ENCODE measurements around the gene TSHZ1.
A peak's percentile ranks its signal among the peaks of the same experiment; 100 is the strongest.

TSHZ1 gene, protein sequence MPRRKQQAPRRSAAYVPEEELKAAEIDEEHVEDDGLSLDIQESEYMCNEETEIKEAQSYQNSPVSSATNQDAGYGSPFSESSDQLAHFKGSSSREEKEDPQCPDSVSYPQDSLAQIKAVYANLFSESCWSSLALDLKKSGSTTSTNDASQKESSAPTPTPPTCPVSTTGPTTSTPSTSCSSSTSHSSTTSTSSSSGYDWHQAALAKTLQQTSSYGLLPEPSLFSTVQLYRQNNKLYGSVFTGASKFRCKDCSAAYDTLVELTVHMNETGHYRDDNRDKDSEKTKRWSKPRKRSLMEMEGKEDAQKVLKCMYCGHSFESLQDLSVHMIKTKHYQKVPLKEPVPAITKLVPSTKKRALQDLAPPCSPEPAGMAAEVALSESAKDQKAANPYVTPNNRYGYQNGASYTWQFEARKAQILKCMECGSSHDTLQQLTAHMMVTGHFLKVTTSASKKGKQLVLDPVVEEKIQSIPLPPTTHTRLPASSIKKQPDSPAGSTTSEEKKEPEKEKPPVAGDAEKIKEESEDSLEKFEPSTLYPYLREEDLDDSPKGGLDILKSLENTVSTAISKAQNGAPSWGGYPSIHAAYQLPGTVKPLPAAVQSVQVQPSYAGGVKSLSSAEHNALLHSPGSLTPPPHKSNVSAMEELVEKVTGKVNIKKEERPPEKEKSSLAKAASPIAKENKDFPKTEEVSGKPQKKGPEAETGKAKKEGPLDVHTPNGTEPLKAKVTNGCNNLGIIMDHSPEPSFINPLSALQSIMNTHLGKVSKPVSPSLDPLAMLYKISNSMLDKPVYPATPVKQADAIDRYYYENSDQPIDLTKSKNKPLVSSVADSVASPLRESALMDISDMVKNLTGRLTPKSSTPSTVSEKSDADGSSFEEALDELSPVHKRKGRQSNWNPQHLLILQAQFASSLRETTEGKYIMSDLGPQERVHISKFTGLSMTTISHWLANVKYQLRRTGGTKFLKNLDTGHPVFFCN (N-terminal part only)

DNA sequence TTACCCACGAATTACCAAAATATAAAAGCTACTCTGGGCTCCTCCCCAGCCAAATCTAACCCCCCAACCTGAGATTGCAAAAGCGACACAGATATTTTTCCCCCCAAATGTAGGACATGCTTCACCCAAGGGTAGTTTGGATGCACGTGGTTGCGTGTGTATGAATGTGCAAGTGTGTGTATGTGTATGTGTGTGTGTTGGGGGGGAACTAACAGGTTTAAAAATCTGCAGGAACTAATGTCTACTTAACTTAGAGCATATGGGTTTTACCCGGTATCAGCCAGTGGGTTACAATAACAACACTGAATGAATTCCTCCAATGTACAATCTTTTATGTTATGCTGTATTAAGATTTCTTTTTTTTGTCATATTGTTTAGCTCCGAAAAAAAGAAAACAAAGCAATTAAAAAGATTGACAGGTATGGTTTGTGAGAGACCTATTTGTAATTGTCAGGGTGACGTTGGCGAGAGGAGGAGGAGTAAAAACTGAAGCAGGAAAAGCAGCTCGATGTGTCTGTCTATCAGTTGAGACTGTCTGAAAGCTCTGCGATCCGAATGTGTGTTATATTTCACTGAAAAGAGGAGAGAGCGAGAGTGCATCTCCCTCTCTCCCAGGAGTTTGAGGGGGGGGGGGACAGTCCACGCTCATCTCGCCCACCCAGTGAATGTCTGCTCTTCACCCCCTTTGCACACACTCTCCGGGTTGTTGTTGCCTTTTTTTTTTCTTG, at the start of gene TSHZ1:
Gene TSHZ1, plus strand, starts transcription at position 524 of the 728 bp plus-strand sequence. CDS start 1,080 bp downstream, outside the sequence.
- peak; percentile 86 for DNase-seq (ENCODE audit: low read depth, low spot score)

DNA sequence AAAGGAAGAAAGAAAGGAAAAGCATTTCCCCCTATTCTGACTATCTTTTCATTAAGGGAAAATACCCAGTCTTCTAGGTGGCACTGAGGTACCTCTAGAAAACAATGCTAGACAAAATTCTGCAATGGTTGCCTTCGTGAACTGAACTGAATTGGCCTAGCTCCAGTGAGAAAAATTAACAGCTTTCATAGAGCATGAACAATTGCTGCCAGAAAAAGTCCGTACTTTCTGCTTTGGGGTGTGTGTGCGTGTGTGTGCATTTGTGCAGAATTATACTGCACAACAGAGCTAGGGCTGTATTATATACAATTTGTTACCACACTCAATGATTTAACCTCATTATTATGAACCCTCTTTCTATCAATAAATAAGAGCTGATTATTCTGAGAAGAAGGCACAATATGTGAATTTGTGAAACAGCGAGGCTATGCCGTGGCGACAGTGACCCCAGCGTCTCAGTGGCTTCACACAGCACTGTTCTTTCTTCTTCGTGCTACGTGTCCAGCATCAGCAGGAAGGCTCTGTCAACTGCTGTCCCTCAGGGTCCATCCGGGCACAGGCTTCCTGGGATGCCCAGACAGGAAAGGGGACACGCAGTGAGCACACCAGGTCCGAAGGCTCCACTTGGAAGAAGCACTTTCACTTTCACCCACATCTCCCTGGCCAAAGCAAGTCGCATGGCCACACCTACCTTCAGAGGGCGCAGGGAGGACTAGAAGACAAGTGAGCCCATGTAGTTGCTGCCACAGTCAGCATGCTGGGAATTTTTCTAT, 49.2 kb upstream of the TSHZ1 start:
- no peak for DNase-seq (ENCODE audit: low read depth, low spot score)

DNA sequence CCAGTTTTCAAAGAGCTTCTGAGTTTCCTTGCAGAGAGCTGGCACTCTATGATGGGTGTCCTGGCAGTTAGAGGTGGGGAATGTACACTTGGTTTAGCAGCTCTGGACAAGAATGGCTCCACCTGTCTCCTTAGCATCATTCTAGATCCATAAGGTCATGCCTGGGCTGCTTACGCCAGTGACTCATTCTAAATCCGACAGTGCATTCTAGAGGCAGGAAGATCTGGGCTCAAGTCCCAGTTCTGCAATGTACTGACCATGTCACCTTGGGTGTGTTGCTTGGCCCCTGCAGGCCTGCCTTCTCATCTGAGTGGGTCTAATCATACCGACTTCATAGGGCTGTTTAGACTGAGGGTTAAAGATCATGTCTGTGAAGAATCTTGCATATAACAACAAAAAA, 48.1 kb upstream of the TSHZ1 start:
- peak; percentile 57 for DNase-seq (ENCODE audit: low read depth, low spot score)

DNA sequence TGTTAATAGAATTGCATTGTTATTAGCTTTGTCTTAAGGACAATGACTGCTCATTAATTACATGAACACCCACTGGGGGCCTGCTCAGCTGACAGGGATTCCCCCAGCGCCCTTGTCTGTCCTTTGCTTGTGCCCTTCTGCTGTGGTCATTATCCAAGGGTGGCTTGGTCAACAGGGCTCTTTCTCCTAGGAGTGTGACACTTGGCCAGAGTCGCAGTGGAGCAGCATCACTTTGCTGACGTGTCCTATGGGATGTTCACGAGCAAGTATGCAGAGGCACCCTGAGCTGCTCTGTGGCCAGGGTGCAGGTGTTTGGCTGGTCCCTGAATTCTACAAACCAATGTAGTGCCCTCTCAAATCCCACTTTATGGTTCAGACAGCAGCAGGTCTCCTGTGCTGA, 47.6 kb upstream of the TSHZ1 start:
- DNase-seq (ENCODE audit: low read depth, low spot score): no peak

DNA sequence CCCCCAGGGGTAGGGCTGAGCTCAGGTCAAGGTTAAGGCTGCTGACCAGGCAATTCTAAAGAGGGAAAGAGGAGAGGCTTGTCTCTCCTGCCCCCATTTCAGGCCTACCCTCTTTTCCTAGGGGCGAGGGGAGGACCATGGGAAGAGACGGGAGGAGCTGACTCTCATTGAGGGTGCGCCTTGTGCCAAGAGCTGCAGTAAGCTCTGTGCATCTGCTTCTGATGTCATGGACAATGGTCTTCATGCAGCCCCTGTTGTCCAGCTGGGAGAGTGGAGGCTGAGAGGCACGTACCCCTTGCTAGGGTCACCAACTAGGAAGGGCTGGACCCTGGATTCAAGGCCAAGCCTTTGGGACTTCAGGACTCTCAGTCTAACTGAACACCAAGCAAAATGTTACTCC, 46.9 kb upstream of the TSHZ1 start:
- DNase-seq (ENCODE audit: low read depth, low spot score): no peak

DNA sequence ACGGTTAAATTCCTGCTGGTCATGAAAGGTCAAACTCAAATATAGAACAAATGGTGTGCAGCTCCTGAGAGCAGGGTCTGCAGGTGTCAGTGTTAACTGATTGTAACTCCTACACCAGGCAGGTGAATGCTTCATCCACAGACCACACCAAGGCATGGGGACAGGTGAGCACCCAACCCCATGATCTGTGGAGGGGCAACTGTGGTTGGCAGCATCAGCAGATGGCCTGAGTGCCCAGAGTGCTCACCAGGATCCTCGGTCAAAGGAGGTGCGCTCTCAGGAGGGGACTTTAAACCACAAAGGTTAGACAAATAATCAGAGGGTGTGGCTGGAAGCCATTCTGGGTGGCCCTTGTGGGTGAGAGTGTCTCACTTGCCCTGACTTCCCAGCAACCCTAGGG, 46.1 kb upstream of the TSHZ1 start:
- no peak for DNase-seq (ENCODE audit: low read depth, low spot score)

DNA sequence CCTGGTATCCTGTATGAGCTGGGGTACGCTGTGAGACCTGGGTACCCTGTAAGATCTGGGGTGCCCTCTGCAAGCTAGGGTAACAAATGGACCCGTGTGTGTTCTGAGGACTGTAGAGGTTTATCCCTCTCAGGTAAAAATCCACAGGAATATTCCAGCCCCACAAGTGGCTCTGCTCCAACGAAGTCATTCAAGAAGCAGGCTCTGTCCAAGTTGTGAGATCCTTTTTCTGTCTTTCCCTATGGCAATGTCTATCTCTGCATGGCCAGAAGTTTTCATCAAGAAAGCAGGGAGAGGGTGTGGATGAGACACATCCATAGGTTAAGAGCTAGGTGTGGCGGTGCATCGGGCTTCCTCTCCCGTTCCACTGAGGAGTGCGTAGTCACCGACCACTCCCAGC, 44.7 kb upstream of the TSHZ1 start:
- no peak for DNase-seq (ENCODE audit: low read depth, low spot score)

DNA sequence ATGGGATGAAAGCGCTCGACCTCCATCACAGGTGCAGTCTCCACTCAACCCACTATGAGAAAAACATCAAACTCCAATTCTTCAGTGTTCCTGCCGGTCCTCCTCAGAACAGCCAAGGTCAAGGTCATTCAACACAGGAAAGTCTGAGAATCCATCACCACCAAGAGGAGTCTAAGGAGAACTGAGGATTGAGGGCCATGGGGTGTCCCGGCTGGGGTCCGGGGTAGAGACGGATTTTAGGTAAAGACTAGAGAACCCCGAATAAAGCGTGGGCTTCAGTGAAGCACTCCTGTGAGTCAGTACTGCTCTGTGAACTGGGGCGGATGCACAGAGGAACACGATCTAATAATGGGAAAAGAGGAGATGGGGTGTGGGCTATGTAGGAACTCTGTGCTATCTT, 43.5 kb upstream of the TSHZ1 start:
- no peak for DNase-seq (ENCODE audit: low read depth, low spot score)

DNA sequence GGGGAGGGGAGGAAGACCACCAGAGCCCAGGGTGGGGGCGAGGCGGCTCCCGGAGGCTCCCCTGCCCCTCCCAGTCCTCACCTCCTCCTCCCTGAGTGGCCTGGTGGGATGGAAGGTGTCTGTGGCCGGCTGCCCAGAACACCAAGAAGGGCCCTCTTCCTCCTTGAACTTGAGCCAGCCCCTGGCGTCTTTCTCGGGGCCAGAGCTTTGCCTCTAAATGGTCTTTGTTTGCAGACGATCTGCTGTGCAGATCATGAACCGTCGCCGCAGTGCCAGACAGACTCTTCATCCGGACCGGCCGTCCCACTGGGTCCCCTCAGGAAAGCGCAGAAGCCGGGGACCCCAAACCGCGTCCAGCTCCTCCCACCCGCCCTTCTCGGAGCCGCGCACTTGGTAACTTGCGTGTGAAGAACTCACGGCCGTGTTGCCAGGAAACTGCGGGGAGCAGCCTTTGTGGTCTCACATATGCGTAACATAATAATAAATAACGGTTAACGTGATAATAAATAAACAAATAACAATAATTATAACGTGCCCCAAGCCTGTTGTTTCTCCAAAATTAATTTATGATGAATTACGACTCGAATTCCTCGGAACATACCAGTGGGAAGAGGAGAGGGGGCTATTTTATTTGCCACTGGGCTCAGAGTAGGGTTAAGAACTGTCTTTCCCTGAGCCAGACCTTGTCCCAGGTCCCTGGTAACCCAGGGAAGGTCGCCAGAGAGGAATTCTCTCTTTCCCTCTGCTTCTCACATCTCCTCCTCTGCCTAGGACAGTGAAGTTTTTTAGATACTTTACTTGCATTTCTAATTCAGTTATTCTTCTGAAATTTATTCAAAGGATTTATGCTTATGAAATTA, 42.6 kb upstream of the TSHZ1 start:
- no peak for DNase-seq (ENCODE audit: low read depth, low spot score)

DNA sequence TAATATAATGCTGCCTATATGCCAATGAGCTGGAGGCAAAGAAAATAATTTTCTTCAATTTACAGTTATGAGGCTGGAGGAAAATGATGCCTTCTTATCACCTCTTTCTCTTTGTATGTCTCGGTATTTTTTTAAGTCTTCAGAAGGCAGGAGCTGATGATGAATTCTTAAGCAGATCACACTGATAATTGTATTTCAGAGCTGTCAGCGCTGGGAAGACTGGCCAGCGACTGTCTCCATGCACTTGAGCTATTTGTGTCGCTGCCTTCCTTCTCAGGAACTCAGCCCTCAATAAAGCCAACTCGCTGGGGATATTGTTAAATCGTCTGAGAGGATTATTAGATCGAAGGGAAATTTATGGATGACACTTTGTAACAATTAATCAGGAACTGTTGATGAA, 42.0 kb upstream of the TSHZ1 start:
- DNase-seq (ENCODE audit: low read depth, low spot score): no peak

DNA sequence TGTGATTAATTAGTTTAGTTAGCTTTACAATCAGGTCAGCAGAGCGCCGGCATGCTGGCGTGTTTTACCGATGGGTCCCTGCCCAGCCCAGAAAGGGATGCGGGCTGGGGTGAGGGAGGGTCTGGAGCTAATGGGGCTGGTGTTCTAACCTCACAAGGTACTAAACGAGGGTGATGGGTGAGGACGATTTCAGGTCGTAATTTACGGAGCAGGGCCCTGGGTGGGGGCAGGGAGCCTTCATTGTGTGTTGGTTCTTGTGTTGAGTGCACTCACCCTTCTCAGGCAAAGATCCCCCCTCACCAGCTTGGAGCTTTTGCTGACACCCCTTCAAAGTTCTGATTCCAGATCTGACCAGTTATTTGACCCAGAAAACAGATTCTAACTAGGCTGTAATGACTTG, 41.2 kb upstream of the TSHZ1 start:
- DNase-seq (ENCODE audit: low read depth, low spot score): no peak

DNA sequence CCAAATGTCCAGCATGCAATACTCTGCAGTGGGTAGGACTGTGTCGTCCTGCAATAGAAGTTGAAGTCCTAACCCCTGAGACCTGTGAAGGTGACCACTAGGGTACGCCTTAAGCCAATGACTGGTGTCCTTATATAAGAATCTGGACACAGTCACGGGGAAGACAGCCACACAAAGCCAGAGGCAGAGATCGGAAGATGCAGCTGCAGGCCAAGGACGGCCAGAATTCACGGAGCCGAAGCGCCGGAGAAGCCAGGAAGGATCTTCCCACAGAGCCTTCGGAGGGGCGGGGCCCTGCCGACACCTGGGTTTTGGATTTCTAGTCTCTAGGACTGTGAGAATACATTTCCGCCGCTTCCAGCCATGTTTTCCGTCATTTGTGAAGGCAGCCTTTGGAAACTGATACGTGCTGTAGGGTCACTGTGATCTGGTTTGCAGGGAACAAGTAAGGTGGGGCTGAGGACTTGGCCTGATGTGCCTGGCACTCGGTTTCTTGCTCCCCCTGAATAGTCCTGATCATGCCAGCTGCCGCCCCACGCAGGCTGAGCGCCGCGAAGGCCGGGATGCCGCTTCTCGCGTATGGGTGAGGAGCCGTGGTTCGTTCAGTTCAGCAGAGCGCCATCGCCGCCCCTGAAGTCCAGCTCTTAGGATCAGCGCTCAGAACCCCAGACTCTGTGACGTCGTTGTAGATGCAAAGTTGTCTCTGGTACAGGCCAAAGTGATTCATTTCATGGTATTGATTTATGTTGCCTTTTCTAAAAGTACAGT, 40.4 kb upstream of the TSHZ1 start:
- no peak for DNase-seq (ENCODE audit: low read depth, low spot score)

DNA sequence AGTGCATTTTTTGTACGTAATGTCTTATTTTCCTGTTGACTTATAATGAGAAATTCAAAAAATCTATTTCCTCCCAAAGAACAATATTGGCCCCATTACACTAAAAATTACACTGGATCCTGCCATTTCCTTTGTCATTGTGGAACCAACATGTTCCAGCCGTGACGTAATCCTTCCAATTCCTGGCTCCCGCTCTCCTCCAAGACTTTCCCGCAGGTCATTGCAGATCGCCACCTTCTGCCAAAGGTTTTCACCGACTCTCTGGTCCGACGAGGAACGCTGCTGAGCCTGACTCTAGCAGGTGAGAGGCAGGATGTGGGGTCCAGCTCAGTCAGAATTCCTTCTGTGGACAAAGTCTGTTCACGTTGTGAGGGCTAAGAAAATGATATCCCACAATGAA, 39.7 kb upstream of the TSHZ1 start:
- DNase-seq (ENCODE audit: low read depth, low spot score): no peak

DNA sequence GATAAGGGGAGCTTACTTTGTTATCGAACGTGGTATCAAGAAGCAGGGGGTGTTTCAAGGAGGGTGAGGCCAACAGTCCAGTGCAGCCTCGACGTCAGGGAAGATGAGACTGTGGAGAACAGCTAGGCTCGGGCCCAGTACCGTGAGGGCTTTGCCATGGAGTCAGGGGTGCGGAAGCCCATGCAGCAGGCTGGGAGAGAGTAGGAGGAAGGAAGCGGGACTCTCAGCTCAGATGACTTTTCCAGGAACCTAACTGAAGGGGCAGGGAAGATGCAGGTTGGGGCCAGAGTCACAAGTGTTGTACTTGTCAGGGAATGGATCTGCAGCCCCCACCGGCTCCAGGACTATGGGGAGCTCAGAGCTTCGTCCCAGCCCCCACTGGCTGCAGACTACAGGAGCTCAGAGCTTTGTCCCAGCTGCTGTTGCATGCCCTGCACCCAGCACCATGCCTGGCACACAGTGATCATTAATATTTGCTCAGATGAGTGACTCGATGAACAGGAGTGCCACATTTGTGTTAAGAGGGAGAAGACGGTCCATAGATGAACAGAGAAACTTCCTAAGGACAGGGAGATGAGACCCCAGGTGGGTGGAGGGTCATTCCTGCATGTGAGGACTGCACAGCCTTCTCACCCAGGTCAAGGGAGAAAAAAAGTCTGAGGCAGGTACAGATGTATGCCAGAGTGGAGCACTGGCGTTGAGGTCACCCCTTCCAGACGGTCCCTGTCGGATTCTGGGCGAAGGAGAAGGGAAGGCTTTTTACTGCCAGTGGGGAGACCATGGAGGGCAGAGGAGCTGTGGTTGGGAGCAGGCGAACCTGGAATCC, 38.1 kb upstream of the TSHZ1 start:
- DNase-seq (ENCODE audit: low read depth, low spot score): no peak

DNA sequence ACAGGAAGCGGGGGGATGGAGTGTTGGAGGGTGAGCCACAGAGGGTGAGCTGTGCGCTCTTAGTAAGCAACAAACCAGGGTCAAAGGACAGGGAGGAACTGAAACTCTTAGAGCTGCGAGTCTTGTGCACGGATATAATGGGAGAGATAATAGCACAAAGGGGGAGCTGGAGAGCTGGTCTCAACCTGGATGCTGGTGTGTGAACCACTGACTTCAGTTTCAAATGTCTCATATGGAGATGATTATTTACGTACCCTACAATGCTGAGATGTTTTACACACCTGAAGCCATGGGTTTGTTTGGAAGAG, 37.5 kb upstream of the TSHZ1 start:
- DNase-seq (ENCODE audit: low read depth, low spot score): no peak

DNA sequence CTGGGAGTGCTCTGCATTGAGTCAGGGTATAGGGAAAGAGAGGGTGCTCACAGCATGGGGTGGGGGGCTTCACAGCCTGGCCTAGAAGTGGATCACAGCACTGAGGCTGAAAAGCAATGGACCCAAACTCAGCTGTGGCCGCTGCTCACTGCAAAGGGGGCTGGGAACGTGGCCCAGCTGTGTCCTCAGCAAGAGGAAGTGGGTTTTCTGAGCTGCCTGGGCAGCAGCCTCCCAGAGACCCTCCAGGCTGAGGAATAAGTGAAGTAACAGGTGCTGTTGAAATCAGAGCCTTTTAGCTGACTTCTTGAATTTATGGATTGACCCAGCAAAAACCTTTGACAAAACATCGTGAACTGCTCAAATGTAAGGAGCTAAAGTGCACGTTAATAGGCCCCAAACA, 36.9 kb upstream of the TSHZ1 start:
- no peak for DNase-seq (ENCODE audit: low read depth, low spot score)

DNA sequence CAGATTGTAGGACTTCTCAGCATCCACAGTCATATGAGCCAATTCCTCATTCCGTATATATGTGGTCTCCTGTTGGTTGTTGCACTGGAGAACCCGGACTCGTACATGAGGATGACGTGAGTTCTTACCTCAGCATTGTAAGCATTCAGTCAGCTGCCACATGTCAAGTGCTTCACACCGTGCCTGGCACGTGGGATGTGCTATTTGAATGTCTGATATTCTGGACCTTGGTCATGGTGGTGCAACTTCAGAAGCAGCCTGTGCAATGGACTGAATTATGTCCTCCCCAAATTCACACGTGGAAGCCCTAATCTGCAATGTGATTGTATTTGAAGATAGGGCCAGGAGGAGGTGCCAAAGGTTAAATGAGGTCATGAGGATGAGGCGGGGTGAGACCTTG, 33.7 kb upstream of the TSHZ1 start:
- DNase-seq (ENCODE audit: low read depth, low spot score): no peak

DNA sequence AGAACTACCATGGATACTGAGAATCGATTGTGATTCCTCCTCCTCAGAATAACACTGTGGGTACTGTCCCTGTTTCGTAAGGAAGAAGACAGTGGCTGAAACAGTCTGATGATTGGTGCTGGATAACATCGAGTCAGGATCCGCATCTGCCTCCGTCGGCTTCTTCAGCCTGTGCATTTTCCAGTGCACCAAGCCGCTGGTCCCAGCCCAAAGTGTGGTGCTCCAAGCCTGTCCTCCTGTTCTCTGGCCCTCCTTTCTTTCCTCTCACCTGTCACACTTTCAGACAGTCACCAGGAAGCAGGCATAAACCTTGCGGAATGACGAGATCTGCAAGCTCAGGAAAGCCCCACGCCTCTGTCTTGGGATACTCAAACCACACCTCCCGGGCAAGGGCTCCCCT, 32.2 kb upstream of the TSHZ1 start:
- no peak for DNase-seq (ENCODE audit: low read depth, low spot score)
